ENCODE measurements around the gene CCDC120. TPM values are rescaled to one million over a fixed set of nuclear protein-coding genes. Genes with fewer than 3 reads are reported as not detected.

The CCDC120 gene
- total and polyA plus RNA-seq, 9 of the 15 experiments (the other 6 are each of a cell fraction or from before 2014, with no cell fraction given) = 0.13 to 3.6 (median 0.54) TPM

DNA sequence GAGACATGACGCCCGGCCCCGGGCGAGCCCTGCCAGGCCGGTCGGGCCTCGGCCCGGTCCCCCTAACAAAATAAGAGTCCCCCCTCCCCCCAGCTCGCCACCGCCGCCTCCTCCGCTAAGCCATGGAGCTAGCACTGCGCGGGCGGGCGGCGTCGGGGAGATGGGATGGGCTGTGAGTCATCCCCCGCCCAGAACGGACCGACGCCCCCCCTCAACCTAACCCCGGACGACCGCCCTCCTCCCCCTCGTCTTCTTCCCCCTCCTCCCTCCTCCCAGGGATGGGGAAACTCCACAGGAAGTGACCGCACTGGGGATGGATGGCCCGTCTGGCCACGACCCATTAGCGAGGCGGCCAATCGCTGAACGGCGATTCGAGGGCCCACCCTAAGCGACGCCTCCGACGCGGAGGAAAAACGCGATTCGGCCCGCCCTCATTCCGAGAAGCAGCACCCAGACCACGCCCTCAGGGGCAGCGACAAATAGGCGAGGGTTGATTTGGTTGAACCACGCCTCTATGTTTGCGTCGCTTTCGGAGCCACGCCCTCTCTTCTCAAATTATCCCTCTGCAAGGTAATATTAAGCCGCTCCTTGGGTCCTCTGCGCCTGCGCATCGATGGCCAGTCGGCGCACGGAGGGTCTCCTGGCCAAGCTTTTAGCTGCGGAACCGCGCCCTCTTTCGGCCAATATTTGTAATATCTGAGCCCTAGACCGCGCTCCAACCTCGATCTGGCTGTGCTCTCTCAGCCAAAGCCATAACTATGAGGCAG is 15.4 kb upstream of the CCDC120 start, which contains the start of gene TFE3 (continued):
- TF ChIP-seq, protein P1, sequence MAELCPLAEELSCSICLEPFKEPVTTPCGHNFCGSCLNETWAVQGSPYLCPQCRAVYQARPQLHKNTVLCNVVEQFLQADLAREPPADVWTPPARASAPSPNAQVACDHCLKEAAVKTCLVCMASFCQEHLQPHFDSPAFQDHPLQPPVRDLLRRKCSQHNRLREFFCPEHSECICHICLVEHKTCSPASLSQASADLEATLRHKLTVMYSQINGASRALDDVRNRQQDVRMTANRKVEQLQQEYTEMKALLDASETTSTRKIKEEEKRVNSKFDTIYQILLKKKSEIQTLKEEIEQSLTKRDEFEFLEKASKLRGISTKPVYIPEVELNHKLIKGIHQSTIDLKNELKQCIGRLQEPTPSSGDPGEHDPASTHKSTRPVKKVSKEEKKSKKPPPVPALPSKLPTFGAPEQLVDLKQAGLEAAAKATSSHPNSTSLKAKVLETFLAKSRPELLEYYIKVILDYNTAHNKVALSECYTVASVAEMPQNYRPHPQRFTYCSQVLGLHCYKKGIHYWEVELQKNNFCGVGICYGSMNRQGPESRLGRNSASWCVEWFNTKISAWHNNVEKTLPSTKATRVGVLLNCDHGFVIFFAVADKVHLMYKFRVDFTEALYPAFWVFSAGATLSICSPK (IDR thresholded peaks at IDR 0.05; ENCODE audit: borderline replicate concordance) = no peak
- TF ChIP-seq, protein P2, sequence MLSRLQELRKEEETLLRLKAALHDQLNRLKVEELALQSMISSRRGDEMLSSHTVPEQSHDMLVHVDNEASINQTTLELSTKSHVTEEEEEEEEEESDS (CRISPR knock-in tag; IDR thresholded peaks at IDR 0.05) = no peak
- TF ChIP-seq ETV1 (tag; conservative IDR thresholded peaks at IDR 0.05; ENCODE audit: low read depth) (peak; percentile 51; the same call in 1 of the 2 replicates), ELF2 (CRISPR knock-in tag; IDR thresholded peaks at IDR 0.05) (no peak), JUND (IDR thresholded peaks at IDR 0.05; ENCODE audit: borderline replicate concordance, low read depth, low read length) (peak; percentile 94), JUND (tag; IDR thresholded peaks at IDR 0.05; ENCODE audit: borderline replicate concordance, low read depth, low read length) (peak; percentile 81; the same call in 1 of the 3 replicates), MAZ (CRISPR knock-in tag; conservative IDR thresholded peaks at IDR 0.05 in 1 of 2, IDR thresholded peaks at IDR 0.05 in 1 of 2) (peak; percentile 18 to 71; a peak in 1 of 4 replicates), RCOR1 (IDR thresholded peaks at IDR 0.05; ENCODE audit: borderline replicate concordance in 1 of 2, low read depth in 2 of 2, low read length in 2 of 2) (peak in 1 of 2 experiments; percentile 48; a peak in 2 of 4 replicates), TBP (optimal IDR thresholded peaks at IDR 0.05; ENCODE audit: low read depth, low read length) (peak; percentile 62), CEBPB (tag; IDR thresholded peaks at IDR 0.05) (peak; percentile 44; the same call in 1 of the 2 replicates), SMARCE1 (IDR thresholded peaks at IDR 0.05) (peak; percentile 12; the same call in 1 of the 2 replicates), FOXK2 (conservative IDR thresholded peaks at IDR 0.05 in 1 of 2, IDR thresholded peaks at IDR 0.05 in 1 of 2; ENCODE audit: low read depth in 2 of 2) (0 out of 4 replicates have a peak, but pooled peaks of 1 of the 2 experiments have one; percentile 24)
- TF ChIP-seq, protein P3, sequence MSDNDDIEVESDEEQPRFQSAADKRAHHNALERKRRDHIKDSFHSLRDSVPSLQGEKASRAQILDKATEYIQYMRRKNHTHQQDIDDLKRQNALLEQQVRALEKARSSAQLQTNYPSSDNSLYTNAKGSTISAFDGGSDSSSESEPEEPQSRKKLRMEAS (CRISPR knock-in tag; IDR thresholded peaks at IDR 0.05) = no peak
- TF ChIP-seq, protein P4, sequence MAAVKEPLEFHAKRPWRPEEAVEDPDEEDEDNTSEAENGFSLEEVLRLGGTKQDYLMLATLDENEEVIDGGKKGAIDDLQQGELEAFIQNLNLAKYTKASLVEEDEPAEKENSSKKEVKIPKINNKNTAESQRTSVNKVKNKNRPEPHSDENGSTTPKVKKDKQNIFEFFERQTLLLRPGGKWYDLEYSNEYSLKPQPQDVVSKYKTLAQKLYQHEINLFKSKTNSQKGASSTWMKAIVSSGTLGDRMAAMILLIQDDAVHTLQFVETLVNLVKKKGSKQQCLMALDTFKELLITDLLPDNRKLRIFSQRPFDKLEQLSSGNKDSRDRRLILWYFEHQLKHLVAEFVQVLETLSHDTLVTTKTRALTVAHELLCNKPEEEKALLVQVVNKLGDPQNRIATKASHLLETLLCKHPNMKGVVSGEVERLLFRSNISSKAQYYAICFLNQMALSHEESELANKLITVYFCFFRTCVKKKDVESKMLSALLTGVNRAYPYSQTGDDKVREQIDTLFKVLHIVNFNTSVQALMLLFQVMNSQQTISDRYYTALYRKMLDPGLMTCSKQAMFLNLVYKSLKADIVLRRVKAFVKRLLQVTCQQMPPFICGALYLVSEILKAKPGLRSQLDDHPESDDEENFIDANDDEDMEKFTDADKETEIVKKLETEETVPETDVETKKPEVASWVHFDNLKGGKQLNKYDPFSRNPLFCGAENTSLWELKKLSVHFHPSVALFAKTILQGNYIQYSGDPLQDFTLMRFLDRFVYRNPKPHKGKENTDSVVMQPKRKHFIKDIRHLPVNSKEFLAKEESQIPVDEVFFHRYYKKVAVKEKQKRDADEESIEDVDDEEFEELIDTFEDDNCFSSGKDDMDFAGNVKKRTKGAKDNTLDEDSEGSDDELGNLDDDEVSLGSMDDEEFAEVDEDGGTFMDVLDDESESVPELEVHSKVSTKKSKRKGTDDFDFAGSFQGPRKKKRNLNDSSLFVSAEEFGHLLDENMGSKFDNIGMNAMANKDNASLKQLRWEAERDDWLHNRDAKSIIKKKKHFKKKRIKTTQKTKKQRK (IDR thresholded peaks at IDR 0.05; ENCODE audit: borderline replicate concordance, low read depth, low read length) = no peak
- TF ChIP-seq, protein P5, sequence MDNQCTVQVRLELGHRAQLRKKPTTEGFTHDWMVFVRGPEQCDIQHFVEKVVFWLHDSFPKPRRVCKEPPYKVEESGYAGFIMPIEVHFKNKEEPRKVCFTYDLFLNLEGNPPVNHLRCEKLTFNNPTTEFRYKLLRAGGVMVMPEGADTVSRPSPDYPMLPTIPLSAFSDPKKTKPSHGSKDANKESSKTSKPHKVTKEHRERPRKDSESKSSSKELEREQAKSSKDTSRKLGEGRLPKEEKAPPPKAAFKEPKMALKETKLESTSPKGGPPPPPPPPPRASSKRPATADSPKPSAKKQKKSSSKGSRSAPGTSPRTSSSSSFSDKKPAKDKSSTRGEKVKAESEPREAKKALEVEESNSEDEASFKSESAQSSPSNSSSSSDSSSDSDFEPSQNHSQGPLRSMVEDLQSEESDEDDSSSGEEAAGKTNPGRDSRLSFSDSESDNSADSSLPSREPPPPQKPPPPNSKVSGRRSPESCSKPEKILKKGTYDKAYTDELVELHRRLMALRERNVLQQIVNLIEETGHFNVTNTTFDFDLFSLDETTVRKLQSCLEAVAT (IDR thresholded peaks at IDR 0.05) = 0 out of 4 replicates have a peak, but pooled peaks of 1 of the 2 experiments have one; percentile 22
- TF ChIP-seq, protein P6, sequence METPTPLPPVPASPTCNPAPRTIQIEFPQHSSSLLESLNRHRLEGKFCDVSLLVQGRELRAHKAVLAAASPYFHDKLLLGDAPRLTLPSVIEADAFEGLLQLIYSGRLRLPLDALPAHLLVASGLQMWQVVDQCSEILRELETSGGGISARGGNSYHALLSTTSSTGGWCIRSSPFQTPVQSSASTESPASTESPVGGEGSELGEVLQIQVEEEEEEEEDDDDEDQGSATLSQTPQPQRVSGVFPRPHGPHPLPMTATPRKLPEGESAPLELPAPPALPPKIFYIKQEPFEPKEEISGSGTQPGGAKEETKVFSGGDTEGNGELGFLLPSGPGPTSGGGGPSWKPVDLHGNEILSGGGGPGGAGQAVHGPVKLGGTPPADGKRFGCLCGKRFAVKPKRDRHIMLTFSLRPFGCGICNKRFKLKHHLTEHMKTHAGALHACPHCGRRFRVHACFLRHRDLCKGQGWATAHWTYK (CRISPR knock-in tag; IDR thresholded peaks at IDR 0.05) = no peak
